ENCODE measurements around the gene WWP2. TPM values are rescaled to one million over a fixed set of nuclear protein-coding genes. Genes with fewer than 3 reads are reported as not detected.
"Not testable (repeated sequence)": the region's sequence is repeated elsewhere in the genome, so short reads cannot be mapped to it uniquely, and the experiment has no call there.

The WWP2 gene
- total RNA-seq, 4 donors from 2014 or later = 24.8 to 43.0 (median 30.1) TPM

GRCh38 chr16:69779724-69780123 lies 17.6 kb downstream of the WWP2 start:
- ATAC-seq (ENCODE audit: low FRiP score) = no peak
- no peak for DNase-seq (ENCODE audit: low spot score)
- no peak for TF ChIP-seq CTCF (IDR thresholded peaks at IDR 0.05)

GRCh38 chr16:69781118-69781517 lies 19.0 kb downstream of the WWP2 start:
- no peak for TF ChIP-seq CTCF (IDR thresholded peaks at IDR 0.05)
- ATAC-seq (ENCODE audit: low FRiP score) (no peak), DNase-seq (ENCODE audit: low spot score) (no peak)

- TF ChIP-seq CTCF (IDR thresholded peaks at IDR 0.05) = no peak
- no peak for ATAC-seq (ENCODE audit: low FRiP score)
- DNase-seq (ENCODE audit: low spot score) = no peak
Observed at GRCh38 chr16:69784586-69784985, 22.5 kb downstream of the WWP2 start.

DNA sequence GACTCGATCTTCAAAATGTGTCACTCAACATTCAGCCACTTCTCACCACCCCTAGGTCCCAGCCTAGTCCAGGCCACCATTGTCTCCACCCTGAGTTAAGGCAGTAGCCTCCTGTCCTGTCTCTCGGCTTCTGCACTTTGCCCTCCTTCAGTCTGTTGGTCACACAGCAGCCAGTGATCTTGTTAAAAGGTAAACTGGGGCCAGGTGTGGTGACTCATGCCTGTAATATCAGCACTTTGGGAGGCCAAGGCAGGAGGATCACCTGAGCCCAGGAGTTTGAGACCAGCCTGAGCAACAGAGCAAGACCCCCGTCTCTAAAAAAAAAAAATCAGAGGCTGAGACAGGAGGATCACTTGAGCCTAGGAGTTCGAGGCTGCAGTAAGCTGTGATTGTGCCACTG lies 25.8 kb downstream of the WWP2 start:
- ATAC-seq (ENCODE audit: low FRiP score) (no peak), DNase-seq (ENCODE audit: low spot score) (no peak)
- TF ChIP-seq CTCF (IDR thresholded peaks at IDR 0.05) = no peak

GRCh38 chr16:69791391-69791847 lies 29.3 kb downstream of the WWP2 start:
- ATAC-seq (ENCODE audit: low FRiP score); DNase-seq (ENCODE audit: low spot score): not testable (repeated sequence)

DNA sequence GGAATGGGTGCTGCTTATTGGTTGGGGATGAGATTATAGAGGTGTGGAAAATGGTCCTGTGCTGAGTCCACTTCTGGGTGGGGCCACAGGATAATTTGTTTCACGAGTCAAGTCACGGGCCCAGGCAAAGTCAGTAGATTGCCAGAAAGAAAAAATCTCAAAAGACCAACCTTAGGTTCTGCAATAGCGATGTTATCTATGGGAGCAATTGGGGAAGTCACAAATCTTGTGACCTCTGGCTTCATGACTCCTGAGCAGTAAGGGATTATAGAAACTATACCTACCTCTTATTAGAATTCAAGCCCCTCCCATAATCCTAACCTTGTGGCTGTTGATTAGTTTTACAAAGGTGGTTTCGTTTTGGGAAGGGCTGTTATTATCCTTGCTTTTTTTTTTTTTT lies 31.4 kb downstream of the WWP2 start:
- no peak for ATAC-seq (ENCODE audit: low FRiP score)
- DNase-seq (ENCODE audit: low spot score) = no peak
- no peak for TF ChIP-seq CTCF (IDR thresholded peaks at IDR 0.05)

DNA sequence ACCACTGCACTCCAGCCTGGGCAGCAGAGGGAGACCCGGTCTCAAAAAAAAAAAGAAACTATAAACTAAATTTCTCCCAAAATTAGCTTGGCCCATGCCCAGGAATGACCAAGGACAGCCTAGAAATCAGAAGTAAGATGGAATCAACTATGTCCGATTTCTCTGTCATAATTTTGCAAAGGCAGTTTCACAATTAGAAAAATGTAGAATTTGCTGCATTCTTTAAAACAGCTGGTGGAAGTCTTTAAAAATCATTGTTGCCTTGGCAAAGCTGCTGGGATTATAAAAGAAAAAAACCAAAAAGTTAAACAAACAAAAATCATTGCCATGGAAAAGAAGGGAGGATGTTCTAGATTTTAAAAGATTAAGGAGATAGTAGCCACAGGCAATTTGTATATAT lies 32.4 kb downstream of the WWP2 start:
- ATAC-seq (ENCODE audit: low FRiP score) = no peak
- DNase-seq (ENCODE audit: low spot score) = no peak
- no peak for TF ChIP-seq CTCF (IDR thresholded peaks at IDR 0.05)

Measured in omental fat pad (tissue), 4 donors.